ENCODE data around the gene SMC4.
A peak's percentile ranks its signal among the peaks of the same experiment; 100 is the strongest.

Gene SMC4

DNA sequence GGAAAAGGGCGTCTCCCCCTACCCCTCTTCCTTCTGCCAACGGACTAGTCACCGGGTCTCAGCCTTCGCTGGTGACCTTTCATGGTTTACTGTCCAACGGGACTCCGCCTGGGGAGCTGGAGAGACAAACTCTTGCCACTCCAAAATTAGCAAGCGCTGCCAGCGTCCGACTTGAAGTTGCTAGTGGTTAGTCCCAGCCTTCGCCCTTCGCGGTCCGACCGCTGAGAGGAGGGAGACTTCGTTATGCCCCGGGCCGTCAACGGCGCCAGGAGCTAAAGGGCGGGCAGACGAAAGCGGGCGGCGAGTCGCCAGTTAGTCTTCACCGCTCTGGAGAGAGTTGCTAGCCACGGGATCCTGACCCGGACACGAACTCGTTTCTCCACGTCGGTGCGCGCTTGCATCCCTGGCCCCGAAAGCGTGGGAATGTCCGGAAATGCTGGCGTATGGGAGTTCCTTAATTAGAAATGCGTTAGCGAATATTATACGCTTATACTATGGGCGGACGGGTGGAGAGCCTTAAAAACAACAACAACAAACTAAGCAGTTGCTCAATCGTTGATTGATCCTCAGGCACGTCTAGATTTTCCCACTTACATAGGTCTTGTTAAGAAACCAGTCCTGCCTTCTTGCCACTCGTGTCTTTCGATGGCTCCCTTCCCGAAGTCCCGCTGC is 716 bp downstream of the SMC4 start:
- H3K4me2 ChIP-seq (ENCODE audit: low read length), result peak overlapping the region; percentile 79
- H3K27me3 ChIP-seq (ENCODE audit: control insufficient read depth, insufficient read depth, low read length), result no peaks in the 10 kb centered on the region
- H3K9ac ChIP-seq (ENCODE audit: low read depth, low read length), result peak overlapping the region; percentile 95
- no peaks in the 10 kb centered on the region for H3K9me3 ChIP-seq (replicated peaks; ENCODE audit: low read length)
- H3K36me3 ChIP-seq (ENCODE audit: insufficient read depth, low read length), result peaks cover 4% of the 10 kb centered on the region
- H3K4me3 ChIP-seq (ENCODE audit: low read length), result peak overlapping the region; percentile 95
- peaks cover 34% of the 10 kb centered on the region for H3K4me1 ChIP-seq (ENCODE audit: control insufficient read depth, insufficient read depth, low read length)

DNA sequence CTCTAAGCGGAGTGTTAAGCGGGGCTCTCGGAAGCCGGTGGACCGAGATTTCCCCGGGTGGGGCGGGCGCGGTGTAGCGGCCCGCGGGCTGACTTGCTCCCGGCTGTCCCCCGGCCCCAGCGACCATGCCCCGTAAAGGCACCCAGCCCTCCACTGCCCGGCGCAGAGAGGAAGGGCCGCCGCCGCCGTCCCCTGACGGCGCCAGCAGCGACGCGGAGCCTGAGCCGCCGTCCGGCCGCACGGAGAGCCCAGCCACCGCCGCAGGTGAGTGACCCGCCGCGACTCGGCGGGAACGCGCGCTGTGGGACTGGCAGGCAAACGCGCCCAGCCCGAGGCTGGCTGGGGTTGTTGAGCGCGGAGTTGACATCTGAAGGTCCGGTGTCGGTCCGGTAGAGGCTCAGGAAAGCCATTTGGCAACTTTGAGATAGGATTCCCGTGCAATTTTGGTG is 1.3 kb downstream of the SMC4 start:
- Histone ChIP-seq H3K4me1 (ENCODE audit: control insufficient read depth, insufficient read depth, low read length) (peaks cover 29% of the 10 kb centered on the region), H3K4me3 (ENCODE audit: low read length) (peak overlapping the region; percentile 95), H3K9me3 (replicated peaks; ENCODE audit: low read length) (no peaks in the 10 kb centered on the region), H3K9ac (ENCODE audit: low read depth, low read length) (peak overlapping the region; percentile 95), H3K4me2 (ENCODE audit: low read length) (peak overlapping the region; percentile 79), H3K36me3 (ENCODE audit: insufficient read depth, low read length) (peaks cover 4% of the 10 kb centered on the region), H3K27me3 (ENCODE audit: control insufficient read depth, insufficient read depth, low read length) (no peaks in the 10 kb centered on the region)

DNA sequence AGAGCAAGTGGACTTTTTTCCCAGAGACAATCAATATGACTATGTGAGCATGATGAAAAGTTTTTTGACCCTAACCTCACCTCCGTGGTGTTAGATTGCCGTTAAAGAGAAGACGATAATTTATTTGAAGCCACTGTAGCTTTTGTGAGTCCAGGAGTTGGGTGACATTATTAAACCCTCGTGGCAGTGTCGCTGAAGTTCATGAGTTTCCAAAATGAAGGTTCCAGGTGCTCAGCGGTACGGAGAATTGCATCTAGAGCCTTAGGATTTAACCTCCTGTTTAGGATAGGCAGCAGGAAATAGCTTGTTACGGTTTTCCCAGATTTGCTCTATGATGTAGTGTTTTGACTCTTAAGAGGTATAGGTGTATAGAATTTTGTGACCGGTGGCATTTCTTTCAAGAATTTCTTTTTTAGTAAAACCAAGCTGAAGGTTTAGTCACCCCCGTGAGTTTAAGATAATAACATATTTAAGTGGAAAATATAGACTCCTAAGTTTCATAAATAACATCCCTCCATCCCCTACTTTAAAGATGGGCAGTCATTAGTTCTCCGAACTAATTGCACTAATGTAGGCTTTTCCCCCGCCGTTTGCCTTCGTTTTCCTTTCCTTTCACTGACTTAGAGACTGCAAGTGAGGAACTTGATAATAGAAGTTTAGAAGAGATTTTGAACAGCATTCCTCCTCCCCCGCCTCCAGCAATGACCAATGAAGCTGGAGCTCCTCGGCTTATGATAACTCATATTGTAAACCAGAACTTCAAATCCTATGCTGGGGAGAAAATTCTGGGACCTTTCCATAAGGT is 2.0 kb downstream of the SMC4 start:
- Histone ChIP-seq H3K27me3 (ENCODE audit: control insufficient read depth, insufficient read depth, low read length) (no peaks in the 10 kb centered on the region), H3K9ac (ENCODE audit: low read depth, low read length) (peak overlapping the region; percentile 95), H3K9me3 (replicated peaks; ENCODE audit: low read length) (no peaks in the 10 kb centered on the region), H3K36me3 (ENCODE audit: insufficient read depth, low read length) (peaks cover 4% of the 10 kb centered on the region), H3K4me2 (ENCODE audit: low read length) (peak overlapping the region; percentile 79), H3K4me3 (ENCODE audit: low read length) (peak overlapping the region; percentile 95), H3K4me1 (ENCODE audit: control insufficient read depth, insufficient read depth, low read length) (peaks cover 28% of the 10 kb centered on the region)

DNA sequence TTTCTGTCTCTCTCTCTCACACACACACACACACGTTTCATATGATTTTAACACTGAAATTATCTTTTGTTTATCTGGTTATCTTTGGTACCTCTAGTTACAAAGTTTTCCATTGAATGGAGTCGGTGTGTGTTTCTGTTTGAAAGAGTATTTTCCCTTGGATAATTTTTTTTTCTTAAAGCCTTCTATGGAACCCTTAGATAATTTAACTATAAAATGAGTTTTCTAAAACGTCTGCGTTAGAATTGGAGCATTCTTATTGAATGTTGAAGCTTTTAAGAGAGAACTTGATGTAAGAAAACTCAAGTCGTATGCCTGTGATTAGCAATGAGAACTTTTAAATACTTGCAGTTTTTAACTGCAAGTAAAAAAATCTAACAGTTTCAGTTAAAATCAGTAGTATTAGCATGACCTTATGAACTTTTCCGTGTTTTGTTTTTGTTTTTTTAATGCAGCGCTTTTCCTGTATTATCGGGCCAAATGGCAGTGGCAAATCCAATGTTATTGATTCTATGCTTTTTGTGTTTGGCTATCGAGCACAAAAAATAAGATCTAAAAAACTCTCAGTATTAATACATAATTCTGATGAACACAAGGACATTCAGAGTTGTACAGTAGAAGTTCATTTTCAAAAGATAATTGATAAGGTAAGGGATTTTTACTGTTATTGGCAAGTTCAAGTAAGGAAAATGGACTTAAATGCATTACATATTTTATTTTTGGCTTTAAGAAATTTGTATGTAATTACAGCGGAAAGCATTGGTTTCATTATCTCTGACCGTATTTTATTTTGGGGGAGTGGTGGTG is 3.0 kb downstream of the SMC4 start:
- Histone ChIP-seq H3K36me3 (ENCODE audit: insufficient read depth, low read length) (peaks cover 4% of the 10 kb centered on the region), H3K9me3 (replicated peaks; ENCODE audit: low read length) (no peaks in the 10 kb centered on the region), H3K9ac (ENCODE audit: low read depth, low read length) (peak overlapping the region; percentile 95), H3K4me2 (ENCODE audit: low read length) (peak overlapping the region; percentile 79), H3K27me3 (ENCODE audit: control insufficient read depth, insufficient read depth, low read length) (no peaks in the 10 kb centered on the region), H3K4me3 (ENCODE audit: low read length) (peak overlapping the region; percentile 95), H3K4me1 (ENCODE audit: control insufficient read depth, insufficient read depth, low read length) (peaks cover 28% of the 10 kb centered on the region)

DNA sequence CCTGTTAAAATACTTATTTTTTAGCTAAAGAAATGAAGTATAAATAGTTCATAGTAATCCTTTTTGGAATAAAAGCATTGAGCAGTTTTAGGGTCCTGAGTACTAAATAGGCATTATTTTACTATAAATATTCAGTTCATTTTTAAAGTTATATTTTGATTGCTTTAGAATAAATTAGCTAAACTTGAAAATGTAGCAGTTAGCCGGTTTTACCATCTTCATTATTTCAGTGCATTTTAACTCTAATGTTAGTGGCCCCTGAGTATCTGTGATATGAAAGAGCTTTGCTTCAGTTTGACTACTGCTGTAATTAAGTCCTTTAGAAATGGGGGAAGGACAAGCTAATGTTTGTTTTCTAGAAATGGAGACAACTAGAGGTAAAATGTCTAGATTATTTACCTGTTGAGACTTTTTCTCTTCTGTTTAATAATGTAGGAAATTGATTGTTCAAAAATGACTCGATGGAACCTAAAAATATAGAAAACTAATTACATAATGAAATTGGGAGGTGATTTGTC is 3.6 kb downstream of the SMC4 start:
- no peaks in the 10 kb centered on the region for H3K9me3 ChIP-seq (replicated peaks; ENCODE audit: low read length)
- peaks cover 26% of the 10 kb centered on the region for H3K4me1 ChIP-seq (ENCODE audit: control insufficient read depth, insufficient read depth, low read length)
- peaks cover 6% of the 10 kb centered on the region for H3K36me3 ChIP-seq (ENCODE audit: insufficient read depth, low read length)
- peak overlapping the region; percentile 95 for H3K9ac ChIP-seq (ENCODE audit: low read depth, low read length)
- H3K27me3 ChIP-seq (ENCODE audit: control insufficient read depth, insufficient read depth, low read length), result no peaks in the 10 kb centered on the region
- H3K4me3 ChIP-seq (ENCODE audit: low read length), result peak overlapping the region; percentile 95
- peak overlapping the region; percentile 79 for H3K4me2 ChIP-seq (ENCODE audit: low read length)

DNA sequence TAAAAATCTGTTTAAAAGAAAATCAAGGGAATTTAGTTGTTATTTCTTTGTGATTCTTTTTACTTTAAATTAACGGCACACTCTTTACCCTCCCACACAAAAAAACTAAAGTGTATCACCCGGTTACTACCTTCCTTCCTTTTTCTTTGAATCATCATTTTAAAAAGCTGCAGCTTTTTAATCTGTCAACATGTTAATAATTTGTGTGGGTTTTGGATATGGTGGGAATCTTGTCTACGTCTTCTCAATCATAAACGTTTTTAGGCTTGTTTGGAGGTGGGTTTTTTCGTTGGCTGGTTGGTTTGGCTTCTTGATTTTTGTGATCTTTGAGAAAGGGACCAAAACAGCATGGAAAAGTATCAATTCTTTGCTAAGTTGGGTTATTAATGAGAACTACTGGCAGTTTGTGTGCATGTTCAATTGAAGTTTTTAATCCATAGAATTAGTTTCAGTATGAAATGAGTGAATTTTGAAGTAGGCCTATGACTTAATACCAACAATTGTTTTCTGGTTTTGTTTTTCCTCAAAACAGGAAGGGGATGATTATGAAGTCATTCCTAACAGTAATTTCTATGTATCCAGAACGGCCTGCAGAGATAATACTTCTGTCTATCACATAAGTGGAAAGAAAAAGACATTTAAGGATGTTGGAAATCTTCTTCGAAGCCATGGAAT is 4.5 kb downstream of the SMC4 start:
- peaks cover 10% of the 10 kb centered on the region for H3K36me3 ChIP-seq (ENCODE audit: insufficient read depth, low read length)
- H3K9me3 ChIP-seq (replicated peaks; ENCODE audit: low read length), result no peaks in the 10 kb centered on the region
- peak overlapping the region; percentile 95 for H3K4me3 ChIP-seq (ENCODE audit: low read length)
- H3K4me2 ChIP-seq (ENCODE audit: low read length), result peak overlapping the region; percentile 79
- no peaks in the 10 kb centered on the region for H3K27me3 ChIP-seq (ENCODE audit: control insufficient read depth, insufficient read depth, low read length)
- peaks cover 22% of the 10 kb centered on the region for H3K4me1 ChIP-seq (ENCODE audit: control insufficient read depth, insufficient read depth, low read length)
- peak overlapping the region; percentile 95 for H3K9ac ChIP-seq (ENCODE audit: low read depth, low read length)

DNA sequence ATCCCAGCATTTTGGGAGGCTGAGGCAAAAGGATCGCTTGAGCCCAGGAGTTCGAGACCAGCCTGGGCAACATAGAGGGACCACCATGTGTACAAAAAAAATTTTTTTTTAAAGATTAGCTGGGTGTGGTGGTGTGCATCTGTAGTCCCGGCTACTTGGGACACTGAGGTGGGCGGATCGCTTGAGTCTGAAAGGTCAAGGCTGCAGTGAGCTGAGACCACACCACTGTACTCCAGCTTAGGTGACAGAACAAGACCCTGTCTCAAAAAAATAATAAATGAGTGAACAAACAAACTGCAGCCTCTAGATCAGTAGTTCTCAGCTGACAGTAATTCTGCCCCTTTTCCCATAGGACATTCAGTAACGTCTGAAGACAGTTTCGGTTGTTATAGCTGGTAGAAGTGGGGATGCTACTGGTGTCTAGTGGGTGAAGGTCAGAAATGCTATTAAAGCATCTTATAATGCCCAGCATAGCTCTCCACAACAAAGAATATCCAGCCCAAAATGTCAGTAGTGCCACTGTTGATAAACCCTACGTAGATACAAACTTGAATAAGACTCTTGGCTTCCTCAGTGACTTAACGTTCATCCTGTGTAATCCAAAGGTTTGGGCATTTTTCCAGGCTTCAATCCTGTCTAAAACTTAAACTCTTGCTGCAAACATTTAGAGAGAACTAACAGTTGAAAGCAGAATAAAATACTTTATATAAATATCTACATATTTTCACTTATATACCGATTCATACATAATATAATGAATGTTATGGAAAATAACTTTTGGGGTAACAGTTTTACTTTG is 10.6 kb downstream of the SMC4 start:
- Histone ChIP-seq H3K9me3 (replicated peaks; ENCODE audit: low read length) (no peaks in the 10 kb centered on the region), H3K27me3 (ENCODE audit: control insufficient read depth, insufficient read depth, low read length) (no peaks in the 10 kb centered on the region), H3K4me3 (ENCODE audit: low read length) (no peak overlapping the region), H3K4me2 (ENCODE audit: low read length) (no peak overlapping the region), H3K36me3 (ENCODE audit: insufficient read depth, low read length) (peaks cover 28% of the 10 kb centered on the region), H3K4me1 (ENCODE audit: control insufficient read depth, insufficient read depth, low read length) (no peaks in the 10 kb centered on the region), H3K9ac (ENCODE audit: low read depth, low read length) (no peak overlapping the region)

DNA sequence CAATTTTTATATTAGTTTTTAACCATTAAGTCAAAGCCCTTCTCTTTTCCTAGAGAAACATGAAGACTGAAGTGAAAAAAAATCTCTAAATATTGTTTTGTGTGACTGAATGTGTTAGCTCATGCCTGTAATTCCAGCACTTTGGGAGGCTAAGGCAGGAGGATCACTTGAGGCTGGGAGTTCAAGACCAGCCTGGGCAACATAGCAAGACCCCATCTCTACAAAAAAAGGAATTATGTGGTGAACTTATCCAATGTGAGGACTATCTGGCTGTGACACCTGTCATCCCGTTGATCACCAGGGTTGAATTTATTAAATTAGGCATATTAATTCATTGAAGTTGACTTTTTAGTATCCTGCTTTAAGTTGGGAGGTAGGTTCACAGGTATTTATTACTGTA is 13.0 kb downstream of the SMC4 start:
- H3K36me3 ChIP-seq (ENCODE audit: insufficient read depth, low read length), result peaks cover 38% of the 10 kb centered on the region
- H3K4me3 ChIP-seq (ENCODE audit: low read length), result no peak overlapping the region
- no peak overlapping the region for H3K9ac ChIP-seq (ENCODE audit: low read depth, low read length)
- no peaks in the 10 kb centered on the region for H3K27me3 ChIP-seq (ENCODE audit: control insufficient read depth, insufficient read depth, low read length)
- H3K9me3 ChIP-seq (replicated peaks; ENCODE audit: low read length), result no peaks in the 10 kb centered on the region
- H3K4me1 ChIP-seq (ENCODE audit: control insufficient read depth, insufficient read depth, low read length), result no peaks in the 10 kb centered on the region
- no peak overlapping the region for H3K4me2 ChIP-seq (ENCODE audit: low read length)

DNA sequence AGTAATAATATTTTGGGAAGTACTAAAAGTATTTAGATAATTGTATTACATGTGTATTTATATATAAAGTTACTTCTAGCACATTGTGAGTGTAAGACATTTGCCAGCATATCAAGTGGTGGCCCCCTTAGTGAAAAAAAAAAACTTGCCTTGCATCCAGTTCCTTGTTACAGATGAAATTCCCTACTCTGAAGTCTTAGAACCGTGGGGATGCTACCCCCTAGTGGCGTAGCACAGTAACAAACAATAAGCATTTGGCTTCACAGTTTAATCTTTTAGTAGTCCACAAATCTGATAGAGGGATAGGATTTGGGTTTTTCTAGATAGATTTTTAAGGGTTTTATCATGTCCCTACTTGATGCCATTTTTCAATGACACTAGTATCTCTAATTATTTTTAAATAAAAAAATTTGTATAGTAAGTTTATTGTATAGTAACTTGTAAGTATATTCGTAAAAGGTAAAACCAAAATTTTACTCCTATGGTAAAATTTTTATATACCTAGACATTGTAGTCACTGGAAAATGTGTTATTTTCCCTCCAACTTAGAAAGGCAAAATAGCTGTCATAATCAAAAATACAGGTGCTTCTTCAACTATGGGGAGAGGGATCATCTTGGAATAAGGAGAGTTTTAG is 14.3 kb downstream of the SMC4 start:
- H3K4me3 ChIP-seq (ENCODE audit: low read length), result no peak overlapping the region
- H3K4me1 ChIP-seq (ENCODE audit: control insufficient read depth, insufficient read depth, low read length), result no peaks in the 10 kb centered on the region
- no peak overlapping the region for H3K9ac ChIP-seq (ENCODE audit: low read depth, low read length)
- H3K4me2 ChIP-seq (ENCODE audit: low read length), result no peak overlapping the region
- peaks cover 41% of the 10 kb centered on the region for H3K36me3 ChIP-seq (ENCODE audit: insufficient read depth, low read length)
- no peaks in the 10 kb centered on the region for H3K27me3 ChIP-seq (ENCODE audit: control insufficient read depth, insufficient read depth, low read length)
- H3K9me3 ChIP-seq (replicated peaks; ENCODE audit: low read length), result no peaks in the 10 kb centered on the region

DNA sequence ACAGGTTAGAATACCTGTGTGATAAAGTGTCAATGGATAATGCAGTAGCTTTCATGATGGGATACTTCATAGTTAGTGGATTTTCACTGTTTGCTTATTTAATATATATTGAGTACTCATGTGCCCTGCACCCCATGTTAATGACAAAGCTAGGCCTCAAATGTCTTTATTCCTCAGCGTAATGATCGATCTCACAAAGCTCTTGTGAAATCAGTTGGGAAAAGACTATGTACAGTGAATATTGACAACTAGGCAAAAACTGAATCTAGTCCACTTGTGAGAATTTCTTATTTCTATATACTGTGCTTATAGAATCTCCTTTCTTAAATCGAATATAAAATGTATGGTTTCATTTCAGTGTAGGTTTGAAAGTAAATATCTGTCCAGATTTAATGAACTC is 17.9 kb downstream of the SMC4 start:
- no peak overlapping the region for H3K4me2 ChIP-seq (ENCODE audit: low read length)
- no peak overlapping the region for H3K9ac ChIP-seq (ENCODE audit: low read depth, low read length)
- no peaks in the 10 kb centered on the region for H3K4me1 ChIP-seq (ENCODE audit: control insufficient read depth, insufficient read depth, low read length)
- H3K9me3 ChIP-seq (replicated peaks; ENCODE audit: low read length), result no peaks in the 10 kb centered on the region
- H3K27me3 ChIP-seq (ENCODE audit: control insufficient read depth, insufficient read depth, low read length), result no peaks in the 10 kb centered on the region
- H3K4me3 ChIP-seq (ENCODE audit: low read length), result no peak overlapping the region
- H3K36me3 ChIP-seq (ENCODE audit: insufficient read depth, low read length), result peaks cover 52% of the 10 kb centered on the region

All from skeletal muscle satellite cell (primary cell).